C4-2B (cell line): ENCODE data around the gene THUMPD2.

Experiments
- CTCF ChIP-seq: fragments of 450-650 bp; conservative IDR thresholded peaks from 2 replicates; pipeline ENCODE4 v1.5.1; 2017; ENCODE audit warnings: mild to moderate bottlenecking
- ZFX ChIP-seq: fragments of 450-650 bp; IDR thresholded peaks from 2 replicates; pipeline ENCODE4 v1.6.1; 2017

- TF ChIP-seq CTCF (no peak), ZFX (no peak)
These were observed 46.6 kb downstream of the THUMPD2 start for GRCh38 chr2:39732482-39732881.
